GM12878 (cell line): ENCODE data around the gene DPF3. TPM values are rescaled to one million over a fixed set of nuclear protein-coding genes. Genes with fewer than 3 reads are reported as not detected.

Experiments
- ATF3 ChIP-seq: IDR thresholded peaks from 2 replicates; pipeline ENCODE4 v1.6.1; 2011; ENCODE audit warnings: low read depth, mild to moderate bottlenecking, low read length, moderate library complexity, borderline replicate concordance; ENCODE audit errors: extremely low read depth
- ETV6 ChIP-seq, 2 experiments: fragments of 450-650 bp in 1 of 2; IDR thresholded peaks in 1 of 2; conservative IDR thresholded peaks in 1 of 2; 2 replicates each; pipeline ENCODE4 v1.6.1; 2014; ENCODE audit warnings: antibody characterized with exemption in 1 of 2, borderline replicate concordance in 1 of 2, low read depth in 1 of 2, mild to moderate bottlenecking in 1 of 2, moderate library complexity in 1 of 2
- PRDM15 ChIP-seq: fragments of 450-650 bp; formaldehyde crosslinking; IDR thresholded peaks from 2 replicates; pipeline ENCODE4 v1.4.0; 2020; ENCODE audit warnings: mild to moderate bottlenecking, moderate library complexity
- ZNF687 ChIP-seq: fragments of 450-650 bp; IDR thresholded peaks from 2 replicates; pipeline ENCODE4 v1.6.1; 2017; ENCODE audit warnings: mild to moderate bottlenecking, moderate library complexity
- ZZZ3 ChIP-seq: IDR thresholded peaks from 2 replicates; pipeline ENCODE4 v1.6.1; 2011; ENCODE audit warnings: low read depth; ENCODE audit not compliant: control insufficient read depth, insufficient read length
- polyA plus RNA-seq, 11 experiments: library from polyadenylated mRNA; depleted of rRNA in 4 of 11; unstranded in 6 of 11; stranded (reverse) in 5 of 11; fragments of >200 nt; fragmentation: Nextera tagmentation in 4 of 11; fragmentation: Illumina TruSeq in 1 of 11; extraction: Ambion mirVana in 4 of 11; extraction: Trizol in 1 of 11; gene quantifications; 1 replicate in 1 of 11; 2 replicates in 10 of 11; pipeline versions ENCODE4 v1.2.1 to v1.2.3, GENCODE V29; 2011 to 2016; ENCODE audit warnings: inconsistent platforms in 2 of 11, missing spikeins in 2 of 11, low read depth in 1 of 11
- total RNA-seq, 4 experiments: library from RNA; depleted of rRNA in 3 of 4; stranded (reverse); fragments of >200 nt in 3 of 4; fragmentation: Illumina TruSeq in 1 of 4; extraction: Trizol in 1 of 4; gene quantifications; 2 replicates each; pipeline versions ENCODE4 v1.2.1 to v1.2.3, GENCODE V29; 2013 to 2021

Gene DPF3
- total and polyA plus RNA-seq, 10 of the 15 experiments (the other 5 are each of a cell fraction or from before 2014, with no cell fraction given): 0.69 to 8.0 (median 2.2) TPM

GRCh38 chr14:72591391-72591790, 302.5 kb downstream of the DPF3 start (continued):
- TF ChIP-seq ATF3 (no peak), ETV6 (conservative IDR thresholded peaks at IDR 0.05 in 1 of 2, IDR thresholded peaks at IDR 0.05 in 1 of 2; ENCODE audit: borderline replicate concordance in 1 of 2, low read depth in 1 of 2) (no peak), ZZZ3 (no peak), ZNF687 (no peak), PRDM15 (CRISPR knock-in tag) (no peak)
